ENCODE results near the gene APBB1IP.
"Not testable (repeated sequence)": the region's sequence is repeated elsewhere in the genome, so short reads cannot be mapped to it uniquely, and the experiment has no call there.

The APBB1IP gene

DNA sequence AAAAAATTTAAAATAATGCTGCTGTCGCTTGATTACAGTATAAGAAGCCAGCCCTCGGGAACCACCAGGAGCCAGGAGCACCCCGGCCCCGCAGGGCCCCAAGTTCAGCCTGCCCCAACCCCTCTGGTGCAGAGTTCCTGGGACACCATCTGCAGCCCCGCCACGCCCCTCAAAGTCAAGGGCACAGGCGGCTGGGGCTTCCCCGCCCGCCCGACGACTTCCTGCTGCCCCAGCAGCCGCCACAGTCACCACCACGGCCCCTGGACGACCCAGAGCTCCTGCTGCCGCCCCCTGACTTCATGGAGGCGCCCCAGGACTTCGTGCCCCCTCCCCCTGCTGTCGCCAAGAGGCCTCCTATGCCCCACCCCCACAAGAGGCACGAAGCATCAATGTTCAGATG is 155.8 kb downstream of the APBB1IP start:
- no peak for TF ChIP-seq CTCF (IDR thresholded peaks at IDR 0.05)
- H3K9me3 ChIP-seq: no peaks in the 10 kb centered on the region
- no peak for DNase-seq

DNA sequence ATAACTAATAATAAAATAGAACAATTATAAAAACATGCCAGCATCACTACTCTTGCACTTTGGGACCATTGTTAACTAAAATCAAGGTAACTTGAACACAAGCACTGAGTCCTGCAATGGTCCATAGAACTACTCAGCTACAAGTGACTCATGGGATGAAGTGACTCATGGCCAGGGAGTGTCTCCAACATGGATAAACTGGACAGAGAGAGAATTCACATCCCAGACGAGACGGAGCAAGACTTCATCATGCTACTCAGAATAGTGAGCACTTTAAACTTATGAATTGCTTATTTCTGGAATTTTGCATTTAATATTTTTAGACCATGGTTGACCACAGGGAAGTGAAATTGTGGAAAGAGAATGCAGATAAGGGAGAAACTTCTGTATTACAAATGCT is 165.1 kb downstream of the APBB1IP start:
- H3K36me3 ChIP-seq; H3K27me3 ChIP-seq; DNase-seq; H3K9me3 ChIP-seq; H3K4me3 ChIP-seq; H3K27ac ChIP-seq; H3K4me1 ChIP-seq; intact Hi-C loops (cut with DNase I; ENCODE audit: low total_unique reads): not testable (repeated sequence)

More for the DNA sequence above, 155.8 kb downstream of the APBB1IP start:
- no peaks in the 10 kb centered on the region for H3K4me1 ChIP-seq
- no peaks in the 10 kb centered on the region for H3K36me3 ChIP-seq
- intact Hi-C loops (cut with DNase I; ENCODE audit: low total_unique reads): no loop called here
- H3K4me3 ChIP-seq: no peak overlapping the region
- H3K27me3 ChIP-seq: peaks cover 0 to 2% of the 10 kb centered on the region in 2 donors
- H3K27ac ChIP-seq: no peak overlapping the region

DNA sequence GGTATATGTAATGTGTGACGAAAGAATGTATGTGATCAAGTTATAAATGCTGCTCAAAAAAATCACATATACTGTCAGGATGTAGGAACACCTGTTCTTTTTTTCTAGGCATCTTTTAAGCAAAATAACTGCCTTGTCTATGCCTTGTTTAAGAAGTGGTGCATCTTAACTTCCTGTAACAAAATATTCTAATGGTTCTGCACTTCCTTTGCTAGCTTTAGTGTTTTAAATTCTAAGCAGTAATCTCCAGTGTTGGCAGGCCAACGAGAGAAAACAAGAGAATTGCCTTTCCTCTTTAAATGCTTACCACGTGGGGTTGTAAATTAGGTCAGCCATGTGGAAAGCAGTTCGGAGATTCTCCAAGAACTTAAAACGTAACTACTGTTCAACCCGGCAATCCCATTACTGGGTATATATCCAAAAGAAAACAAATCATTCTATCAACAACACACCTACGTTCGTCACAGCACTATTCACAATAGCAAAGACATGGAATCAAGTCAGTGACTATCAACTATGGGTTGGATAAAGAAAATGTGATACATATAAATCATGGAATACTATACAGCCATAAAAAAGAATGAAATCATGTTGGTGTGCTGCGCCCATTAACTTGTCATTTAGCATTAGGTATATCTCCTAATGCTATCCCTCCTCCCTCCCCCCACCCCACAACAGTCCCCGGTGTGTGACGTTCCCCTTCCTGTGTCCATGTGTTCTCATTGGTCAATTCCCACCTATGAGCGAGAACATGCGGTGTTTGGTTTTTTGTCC is 166.4 kb downstream of the APBB1IP start:
- H3K4me3 ChIP-seq; H3K9me3 ChIP-seq; H3K27me3 ChIP-seq; intact Hi-C loops (cut with DNase I; ENCODE audit: low total_unique reads); DNase-seq; H3K36me3 ChIP-seq; H3K27ac ChIP-seq; H3K4me1 ChIP-seq: not testable (repeated sequence)

GRCh38 chr10:26606389-26606877 is 168.3 kb downstream of the APBB1IP start:
- H3K4me1 ChIP-seq; H3K9me3 ChIP-seq; H3K4me3 ChIP-seq; H3K27ac ChIP-seq; H3K27me3 ChIP-seq; H3K36me3 ChIP-seq; intact Hi-C loops (cut with DNase I; ENCODE audit: low total_unique reads); DNase-seq: not testable (repeated sequence)

DNA sequence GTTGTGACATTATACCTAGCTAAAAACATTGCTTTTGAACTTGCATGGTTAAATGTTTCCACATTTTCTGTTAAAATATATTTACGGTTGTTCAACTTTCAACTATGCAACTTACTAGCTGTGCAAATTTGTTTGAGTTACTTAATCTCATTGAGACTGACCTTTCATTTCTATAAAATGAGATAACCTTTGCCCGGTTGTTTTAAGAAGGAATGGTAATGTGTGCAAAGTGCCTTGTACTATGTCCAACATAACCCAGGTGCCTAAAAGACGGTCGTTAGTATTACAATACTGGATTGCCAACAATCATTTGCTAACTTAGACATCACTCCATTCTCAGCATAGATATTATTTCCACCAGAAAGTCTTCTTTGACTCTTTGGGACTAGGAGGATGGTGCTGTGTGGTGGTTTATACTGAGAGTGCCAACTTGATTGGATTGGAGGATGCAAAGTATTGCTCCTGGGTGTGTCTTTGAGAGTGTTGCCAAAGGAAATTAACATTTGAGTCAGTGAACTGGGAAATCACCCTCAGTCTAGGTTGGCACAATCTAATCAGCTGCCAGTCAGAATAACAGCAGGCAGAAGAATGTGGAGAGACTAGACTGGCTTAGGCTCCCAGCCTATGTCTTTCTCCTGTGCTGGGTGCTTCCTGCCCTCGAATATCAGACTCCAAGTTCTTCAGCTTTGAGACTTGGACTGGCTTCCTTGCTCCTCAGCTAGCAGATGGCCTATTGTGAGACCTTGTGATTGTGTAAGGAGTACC is 174.2 kb downstream of the APBB1IP start:
- Histone ChIP-seq H3K4me3 (no peak overlapping the region), H3K27ac (no peak overlapping the region), H3K27me3 (no peaks in the 10 kb centered on the region), H3K36me3 (no peaks in the 10 kb centered on the region), H3K4me1 (no peaks in the 10 kb centered on the region), H3K9me3 (no peaks in the 10 kb centered on the region)
- TF ChIP-seq CTCF (IDR thresholded peaks at IDR 0.05): no peak
- intact Hi-C loops (cut with DNase I; ENCODE audit: low total_unique reads): no loop called here
- no peak for DNase-seq
